SK-N-MC (cell line): Measurements from ENCODE around the gene NCSTN.

Source experiments
- DNase-seq: peaks from one replicate; pipeline ENCODE4 v3.0.0-alpha.2; 2011; ENCODE audit warnings: low read depth, low spot score
- H3K27ac ChIP-seq: fragments of 200-600 bp; sonication (generic); 2 replicates; pipeline ENCODE4 v1.5.1; 2016; ENCODE audit warnings: mixed run types
- H3K36me3 ChIP-seq: fragments of 200-600 bp; sonication (generic); 2 replicates; pipeline ENCODE4 v1.6.1; 2017; ENCODE audit warnings: antibody characterized with exemption, low read length, mixed read lengths; ENCODE audit not compliant: insufficient read depth
- H3K4me3 ChIP-seq: fragments of 200-600 bp; sonication (generic); 2 replicates; pipeline ENCODE4 v1.5.1; 2016
- H3K9ac ChIP-seq: fragments of 200-600 bp; sonication (generic); 2 replicates; pipeline ENCODE4 v1.8.0; 2017; ENCODE audit warnings: mixed run types, mixed read lengths; ENCODE audit not compliant: insufficient read length
- H3K9me3 ChIP-seq: fragments of 200-600 bp; sonication (generic); 2 replicates; pipeline ENCODE4 v1.6.1; 2017; ENCODE audit warnings: low read depth, mild to moderate bottlenecking, antibody characterized with exemption, low read length, moderate library complexity, mixed read lengths
- EZH2 ChIP-seq: fragments of 200-600 bp; sonication (generic); IDR thresholded peaks from one replicate; pipeline ENCODE4 v1.6.1; 2017; ENCODE audit warnings: antibody characterized with exemption
- FOXP2 ChIP-seq: optimal IDR thresholded peaks from 2 replicates; pipeline ENCODE3; 2011; ENCODE audit warnings: mild to moderate bottlenecking, moderate library complexity; ENCODE audit not compliant: insufficient read depth; ENCODE audit errors: extremely low read length, control extremely low read depth
- POLR2AphosphoS5 ChIP-seq: IDR thresholded peaks from 2 replicates; pipeline ENCODE4 v1.6.1; 2012; ENCODE audit warnings: mild to moderate bottlenecking, low read depth, low read length, borderline replicate concordance

Gene NCSTN

GRCh38 chr1:160365325-160365724 lies 22.1 kb downstream of the NCSTN start:
- H3K4me3 ChIP-seq = no peak overlapping the region
- no peak overlapping the region for H3K27ac ChIP-seq
- DNase-seq = no peak
- no peaks in the 10 kb centered on the region for H3K36me3 ChIP-seq
- no peak overlapping the region for H3K9ac ChIP-seq
- TF ChIP-seq EZH2 (no peak), FOXP2 (no peak), POLR2AphosphoS5 (no peak)
- H3K9me3 ChIP-seq = no peaks in the 10 kb centered on the region

GRCh38 chr1:160366731-160367515 lies 23.7 kb downstream of the NCSTN start, which contains the start of gene NHLH1:
Gene NHLH1, plus strand, starts transcription at chr1:160367071. Its CDS starts 3,661 bp downstream, at chr1:160370732.
- H3K9ac ChIP-seq = no peak within 1 kb of the TSS
- H3K9me3 ChIP-seq = no peaks in the 10 kb centered on the region
- no peaks in the 10 kb centered on the region for H3K36me3 ChIP-seq
- TF ChIP-seq EZH2 (no peak), POLR2AphosphoS5 (no peak), FOXP2 (no peak)
- no peak within 1 kb of the TSS for H3K27ac ChIP-seq
- no peak for DNase-seq
- no peak within 1 kb of the TSS for H3K4me3 ChIP-seq

- Histone ChIP-seq H3K9ac (no peak overlapping the region), H3K36me3 (no peaks in the 10 kb centered on the region), H3K9me3 (no peaks in the 10 kb centered on the region), H3K27ac (no peak overlapping the region), H3K4me3 (no peak overlapping the region)
- no peak for DNase-seq
- TF ChIP-seq FOXP2 = no peak
Measured at GRCh38 chr1:160367516-160367900, 24.3 kb downstream of the NCSTN start.

GRCh38 chr1:160367934-160368923 lies 25.0 kb downstream of the NCSTN start:
- TF ChIP-seq EZH2 = no peak
- no peak for TF ChIP-seq FOXP2
- TF ChIP-seq POLR2AphosphoS5 = no peak
- no peak for DNase-seq
- H3K4me3 ChIP-seq = no peak overlapping the region
- no peak overlapping the region for H3K9ac ChIP-seq
- H3K27ac ChIP-seq = no peak overlapping the region
- H3K9me3 ChIP-seq = no peaks in the 10 kb centered on the region
- no peaks in the 10 kb centered on the region for H3K36me3 ChIP-seq

- no peak for TF ChIP-seq POLR2AphosphoS5
- no peak for TF ChIP-seq FOXP2
- TF ChIP-seq EZH2 = no peak
- DNase-seq = no peak
- Histone ChIP-seq H3K4me3 (no peak overlapping the region), H3K36me3 (no peaks in the 10 kb centered on the region), H3K9ac (no peak overlapping the region), H3K9me3 (no peaks in the 10 kb centered on the region), H3K27ac (no peak overlapping the region)
Measured at GRCh38 chr1:160369087-160369486, 25.9 kb downstream of the NCSTN start.

- H3K36me3 ChIP-seq = no peaks in the 10 kb centered on the region
- no peak for DNase-seq
- TF ChIP-seq EZH2 = no peak
- no peak for TF ChIP-seq FOXP2
- no peak for TF ChIP-seq POLR2AphosphoS5
- H3K4me3 ChIP-seq = no peak overlapping the region
- H3K9ac ChIP-seq = no peak overlapping the region
- no peak overlapping the region for H3K27ac ChIP-seq
- H3K9me3 ChIP-seq = no peaks in the 10 kb centered on the region
Measured at GRCh38 chr1:160370561-160371345, 27.6 kb downstream of the NCSTN start.

- no peak overlapping the region for H3K9ac ChIP-seq
Measured at GRCh38 chr1:160371346-160371631, 28.1 kb downstream of the NCSTN start.

GRCh38 chr1:160371756-160372155 lies 28.6 kb downstream of the NCSTN start:
- H3K36me3 ChIP-seq = no peaks in the 10 kb centered on the region
- H3K4me3 ChIP-seq = no peak overlapping the region
- DNase-seq = no peak
- H3K9me3 ChIP-seq = no peaks in the 10 kb centered on the region
- no peak overlapping the region for H3K9ac ChIP-seq
- TF ChIP-seq POLR2AphosphoS5 = no peak
- no peak for TF ChIP-seq EZH2
- no peak for TF ChIP-seq FOXP2
- no peak overlapping the region for H3K27ac ChIP-seq

More at GRCh38 chr1:160371346-160371631, 28.1 kb downstream of the NCSTN start:
- Histone ChIP-seq H3K4me3 (no peak overlapping the region), H3K9me3 (no peaks in the 10 kb centered on the region), H3K36me3 (no peaks in the 10 kb centered on the region), H3K27ac (no peak overlapping the region)
- TF ChIP-seq FOXP2 (no peak), EZH2 (no peak), POLR2AphosphoS5 (no peak)
- no peak for DNase-seq
